DOHH2 (cell line): Measurements from ENCODE around the gene DLG1.

Experiments
- H3F3A ChIP-seq: fragments of 200-600 bp; sonication (generic), shearing (Covaris generic); 2 replicates; pipeline ENCODE4 v1.6.0; 2016; ENCODE audit warnings: antibody characterized with exemption, mild to moderate bottlenecking; ENCODE audit not compliant: control insufficient read depth, insufficient read depth
- H3K27ac ChIP-seq: fragments of 200-600 bp; sonication (generic); 2 replicates; pipeline ENCODE4 v1.5.1; 2014; ENCODE audit warnings: low read depth, mild to moderate bottlenecking, low read length, moderate library complexity
- H3K27me3 ChIP-seq: fragments of 200-600 bp; sonication (generic); 2 replicates; pipeline ENCODE4 v1.6.1; 2014; ENCODE audit warnings: mild to moderate bottlenecking, low read length, mixed read lengths; ENCODE audit not compliant: control insufficient read depth
- H3K36me3 ChIP-seq: fragments of 200-600 bp; sonication (generic); 2 replicates; pipeline ENCODE4 v1.6.1; 2014; ENCODE audit warnings: mild to moderate bottlenecking, low read length, moderate library complexity, mixed read lengths; ENCODE audit not compliant: control insufficient read depth
- H3K4me1 ChIP-seq: fragments of 200-600 bp; sonication (generic); 2 replicates; pipeline ENCODE4 v1.6.1; 2014; ENCODE audit warnings: mild to moderate bottlenecking, low read length, mixed read lengths; ENCODE audit not compliant: control insufficient read depth
- H3K4me2 ChIP-seq: fragments of 200-600 bp; sonication (generic); 2 replicates; pipeline ENCODE4 v1.6.0; 2014; ENCODE audit warnings: mild to moderate bottlenecking, low read length, moderate library complexity
- H3K4me3 ChIP-seq: fragments of 200-600 bp; sonication (generic); 2 replicates; pipeline ENCODE4 v1.5.1; 2014; ENCODE audit warnings: mild to moderate bottlenecking, low read length, mixed read lengths
- H3K79me2 ChIP-seq: fragments of 200-600 bp; sonication (generic); 2 replicates; pipeline ENCODE4 v1.6.1; 2014; ENCODE audit warnings: mild to moderate bottlenecking, low read length, mixed read lengths; ENCODE audit not compliant: control insufficient read depth
- H3K9me2 ChIP-seq: fragments of 200-600 bp; sonication (generic); replicated peaks from 2 replicates; pipeline ENCODE4 v1.6.1; 2014; ENCODE audit warnings: mild to moderate bottlenecking, low read length, mixed read lengths; ENCODE audit not compliant: control insufficient read depth
- H3K9me3 ChIP-seq: fragments of 200-600 bp; sonication (generic); 2 replicates; pipeline ENCODE4 v1.6.1; 2014; ENCODE audit warnings: antibody characterized with exemption, low read length, mixed read lengths; ENCODE audit not compliant: control insufficient read depth, insufficient read depth
- H4K20me1 ChIP-seq: fragments of 200-600 bp; sonication (generic); 2 replicates; pipeline ENCODE4 v1.6.0; 2014; ENCODE audit warnings: low read depth, mild to moderate bottlenecking, antibody characterized with exemption, low read length, moderate library complexity; ENCODE audit not compliant: control insufficient read depth, insufficient read depth
- EZH2phosphoT487 ChIP-seq: fragments of 200-600 bp; sonication (generic); IDR thresholded peaks from 2 replicates; pipeline ENCODE4 v1.6.1; 2017; ENCODE audit warnings: borderline replicate concordance, mild to moderate bottlenecking, antibody characterized with exemption, low read length, moderate library complexity, mixed read lengths
- TF ChIP-seq, protein P1 (sequence below): fragments of 200-600 bp; sonication (generic); IDR thresholded peaks from one replicate; pipeline ENCODE4 v1.5.1; 2014; ENCODE audit warnings: antibody characterized with exemption, mild to moderate bottlenecking, low read depth, low read length; ENCODE audit not compliant: poor library complexity, severe bottlenecking

DLG1 gene

DNA sequence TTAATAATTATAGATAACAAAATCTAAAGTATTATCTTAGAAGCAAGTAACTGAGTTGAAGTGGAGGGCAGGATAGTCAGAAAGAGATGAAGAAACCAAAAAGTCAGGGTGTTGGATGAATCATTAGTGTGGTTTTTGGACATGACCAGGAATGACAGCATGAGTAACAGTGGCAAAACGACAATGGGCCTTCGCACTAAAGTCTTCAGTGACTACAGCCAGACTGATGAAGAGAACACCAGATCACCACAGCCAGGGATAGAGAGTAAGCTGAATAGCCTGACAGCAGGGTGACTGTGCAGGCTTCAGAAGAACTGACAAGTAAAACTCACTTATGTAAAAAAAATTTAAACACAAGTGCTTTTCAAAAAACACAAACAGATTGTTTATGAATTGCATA, 172.8 kb downstream of the DLG1 start:
- Histone ChIP-seq H3K79me2 (no peaks in the 10 kb centered on the region), H3K4me3 (no peak overlapping the region), H3K27me3 (no peaks in the 10 kb centered on the region), H3K27ac (no peak overlapping the region), H3K4me1 (no peaks in the 10 kb centered on the region), H3K9me2 (no peaks in the 10 kb centered on the region), H4K20me1 (no peaks in the 10 kb centered on the region), H3F3A (no peaks in the 10 kb centered on the region), H3K36me3 (peaks cover 23% of the 10 kb centered on the region), H3K4me2 (no peak overlapping the region), H3K9me3 (no peaks in the 10 kb centered on the region)
- TF ChIP-seq EZH2phosphoT487, result no peak
- TF ChIP-seq, protein P1, sequence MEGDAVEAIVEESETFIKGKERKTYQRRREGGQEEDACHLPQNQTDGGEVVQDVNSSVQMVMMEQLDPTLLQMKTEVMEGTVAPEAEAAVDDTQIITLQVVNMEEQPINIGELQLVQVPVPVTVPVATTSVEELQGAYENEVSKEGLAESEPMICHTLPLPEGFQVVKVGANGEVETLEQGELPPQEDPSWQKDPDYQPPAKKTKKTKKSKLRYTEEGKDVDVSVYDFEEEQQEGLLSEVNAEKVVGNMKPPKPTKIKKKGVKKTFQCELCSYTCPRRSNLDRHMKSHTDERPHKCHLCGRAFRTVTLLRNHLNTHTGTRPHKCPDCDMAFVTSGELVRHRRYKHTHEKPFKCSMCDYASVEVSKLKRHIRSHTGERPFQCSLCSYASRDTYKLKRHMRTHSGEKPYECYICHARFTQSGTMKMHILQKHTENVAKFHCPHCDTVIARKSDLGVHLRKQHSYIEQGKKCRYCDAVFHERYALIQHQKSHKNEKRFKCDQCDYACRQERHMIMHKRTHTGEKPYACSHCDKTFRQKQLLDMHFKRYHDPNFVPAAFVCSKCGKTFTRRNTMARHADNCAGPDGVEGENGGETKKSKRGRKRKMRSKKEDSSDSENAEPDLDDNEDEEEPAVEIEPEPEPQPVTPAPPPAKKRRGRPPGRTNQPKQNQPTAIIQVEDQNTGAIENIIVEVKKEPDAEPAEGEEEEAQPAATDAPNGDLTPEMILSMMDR, result no peak

DNA sequence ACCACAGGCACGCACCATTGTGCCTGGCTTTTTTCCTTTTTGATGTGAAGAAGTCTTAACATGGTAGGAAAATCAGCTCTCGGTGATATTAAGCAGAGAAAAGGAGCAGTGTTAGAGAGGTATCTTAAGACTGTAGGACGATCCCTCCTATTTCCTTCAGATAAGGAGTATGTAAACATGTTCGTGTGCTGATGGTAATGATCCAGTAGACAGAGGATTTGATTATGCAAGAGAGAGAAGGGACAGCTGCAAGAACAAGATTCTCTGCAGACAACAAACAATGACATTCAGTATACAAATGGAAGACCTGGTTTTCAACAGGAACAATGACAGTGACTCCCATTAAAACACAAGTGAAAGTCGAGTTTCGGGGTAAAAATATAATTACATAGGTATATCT, 173.7 kb downstream of the DLG1 start:
- H3K9me2 ChIP-seq, result no peaks in the 10 kb centered on the region
- no peaks in the 10 kb centered on the region for H3K79me2 ChIP-seq
- no peak overlapping the region for H3K4me2 ChIP-seq
- no peaks in the 10 kb centered on the region for H3K9me3 ChIP-seq
- H3K27me3 ChIP-seq, result no peaks in the 10 kb centered on the region
- H3K4me3 ChIP-seq, result no peak overlapping the region
- peaks cover 18% of the 10 kb centered on the region for H3K36me3 ChIP-seq
- no peak overlapping the region for H3K27ac ChIP-seq
- H4K20me1 ChIP-seq, result no peaks in the 10 kb centered on the region
- H3K4me1 ChIP-seq, result no peaks in the 10 kb centered on the region
- TF ChIP-seq EZH2phosphoT487, result no peak
- TF ChIP-seq, protein P1, result no peak
- H3F3A ChIP-seq, result no peaks in the 10 kb centered on the region

DNA sequence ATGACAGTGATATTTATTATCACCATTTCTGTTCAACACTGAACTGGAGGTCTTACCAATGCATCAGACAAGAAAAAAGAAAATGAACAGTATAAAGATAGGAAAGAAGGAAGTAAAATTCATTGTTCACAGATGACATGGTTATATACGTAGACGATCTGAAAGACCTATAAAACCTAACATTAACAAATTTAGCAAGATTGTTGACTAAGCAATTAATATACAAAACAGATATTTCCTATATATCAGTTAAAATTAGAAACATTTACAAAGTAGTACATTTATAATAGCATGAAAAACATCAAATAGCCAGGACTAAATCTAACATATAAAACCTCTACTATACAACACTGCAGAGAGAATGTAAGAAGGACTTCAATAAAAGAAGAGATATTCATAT, 176.0 kb downstream of the DLG1 start:
- H3K79me2 ChIP-seq, result no peaks in the 10 kb centered on the region
- no peak overlapping the region for H3K4me3 ChIP-seq
- no peaks in the 10 kb centered on the region for H3K9me3 ChIP-seq
- no peak for TF ChIP-seq EZH2phosphoT487
- TF ChIP-seq, protein P1, result no peak
- no peak overlapping the region for H3K4me2 ChIP-seq
- H3K27me3 ChIP-seq, result no peaks in the 10 kb centered on the region
- H3F3A ChIP-seq, result no peaks in the 10 kb centered on the region
- no peaks in the 10 kb centered on the region for H3K9me2 ChIP-seq
- no peak overlapping the region for H3K27ac ChIP-seq
- H3K4me1 ChIP-seq, result no peaks in the 10 kb centered on the region
- H4K20me1 ChIP-seq, result no peaks in the 10 kb centered on the region
- H3K36me3 ChIP-seq, result peaks cover 7% of the 10 kb centered on the region; the same call in 1 of the 2 replicates

DNA sequence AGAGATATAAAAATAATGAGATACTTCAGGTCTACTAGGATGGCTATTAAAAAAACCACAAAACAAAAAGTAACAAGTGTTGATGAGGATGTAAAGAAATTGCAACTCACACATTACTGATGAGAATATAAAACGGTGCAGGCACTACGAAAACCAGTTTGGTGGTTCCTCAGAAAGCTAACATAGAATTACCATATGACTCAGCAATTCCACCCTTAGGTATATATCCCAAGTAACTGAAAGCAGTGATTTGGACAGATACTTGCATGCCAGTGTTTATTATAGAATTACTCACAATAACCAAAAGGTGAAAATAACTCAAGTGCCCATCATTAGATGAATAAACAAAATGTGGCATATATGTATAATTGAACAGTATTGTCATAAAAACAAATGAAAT, 181.3 kb downstream of the DLG1 start:
- H3F3A ChIP-seq, result no peaks in the 10 kb centered on the region
- TF ChIP-seq, protein P1, result no peak
- TF ChIP-seq EZH2phosphoT487, result no peak
- no peaks in the 10 kb centered on the region for H3K4me1 ChIP-seq
- no peaks in the 10 kb centered on the region for H3K79me2 ChIP-seq
- H3K4me2 ChIP-seq, result no peak overlapping the region
- H3K36me3 ChIP-seq, result peaks cover 22% of the 10 kb centered on the region
- no peaks in the 10 kb centered on the region for H3K9me2 ChIP-seq
- H3K9me3 ChIP-seq, result no peaks in the 10 kb centered on the region
- no peak overlapping the region for H3K27ac ChIP-seq
- H4K20me1 ChIP-seq, result no peaks in the 10 kb centered on the region
- no peak overlapping the region for H3K4me3 ChIP-seq
- H3K27me3 ChIP-seq, result no peaks in the 10 kb centered on the region
